T-helper 2 cell treated with Interferon-gamma antibody and Interleukin-4, amounts not matched to agents 100 ng/mL and 5 ng/mL, for 36 hours (primary cell): ENCODE results near the gene DNAH7. TPM values are rescaled to one million over a fixed set of nuclear protein-coding genes. Genes with fewer than 3 reads are reported as not detected.
"Not testable (repeated sequence)": the region's sequence is repeated elsewhere in the genome, so short reads cannot be mapped to it uniquely, and the experiment has no call there.

Experiments
- intact Hi-C: fragments of 100-400 bp; cut with micrococcal nuclease; formaldehyde crosslinking; loops from one replicate; pipeline ENCODE4 v1.15.1; 2023
- total RNA-seq: library from RNA; stranded (reverse); gene quantifications from 2 replicates; pipeline ENCODE4 v1.2.3, GENCODE V29; 2022

DNAH7 gene
- 0.11 TPM in 1 of 2 replicates, not detected in the other for total RNA-seq

GRCh38 chr2:196068271-196069209 lies at the start of gene DNAH7:
Gene DNAH7, minus strand, starts transcription at chr2:196068837. Its CDS starts 126 bp downstream, at chr2:196068711.
- intact Hi-C loops, result loop anchor here (1.0 to 5.0 kb wide), 8 partner anchors 92 to 1521 kb away; partner anchors contain the start of gene CCDC150

- intact Hi-C loops, result no loop called here
These were observed 48.6 kb upstream of the DNAH7 start for GRCh38 chr2:196117214-196117705.

GRCh38 chr2:196113061-196113974 lies 44.7 kb upstream of the DNAH7 start:
- intact Hi-C loops, result no loop called here

GRCh38 chr2:196112418-196113034 lies 43.9 kb upstream of the DNAH7 start:
- intact Hi-C loops, result no loop called here

- intact Hi-C loops, result no loop called here
These were observed 40.0 kb upstream of the DNAH7 start for GRCh38 chr2:196108604-196109003.

GRCh38 chr2:196105951-196106350 lies 37.3 kb upstream of the DNAH7 start:
- intact Hi-C loops, result no loop called here

GRCh38 chr2:196104066-196104465 lies 35.4 kb upstream of the DNAH7 start:
- intact Hi-C loops, result no loop called here

GRCh38 chr2:196103626-196104025 lies 35.0 kb upstream of the DNAH7 start:
- intact Hi-C loops, result no loop called here

GRCh38 chr2:196101325-196101991 lies 32.8 kb upstream of the DNAH7 start:
- intact Hi-C loops, result no loop called here

GRCh38 chr2:196099916-196100315 lies 31.3 kb upstream of the DNAH7 start:
- intact Hi-C loops, result no loop called here

GRCh38 chr2:196097864-196098660 lies 29.4 kb upstream of the DNAH7 start:
- intact Hi-C loops, result no loop called here

- intact Hi-C loops, result no loop called here
These were observed 28.5 kb upstream of the DNAH7 start for GRCh38 chr2:196096982-196097745.

GRCh38 chr2:196096264-196096663 lies 27.6 kb upstream of the DNAH7 start:
- intact Hi-C loops, result no loop called here

GRCh38 chr2:196089448-196089847 lies 20.8 kb upstream of the DNAH7 start:
- intact Hi-C loops, result not testable (repeated sequence)

GRCh38 chr2:196088203-196088602 lies 19.6 kb upstream of the DNAH7 start:
- intact Hi-C loops, result no loop called here

- intact Hi-C loops, result no loop called here
These were observed 18.1 kb upstream of the DNAH7 start for GRCh38 chr2:196086517-196087368.

- intact Hi-C loops, result loop anchor here (5.0 kb wide), 1 partner anchor 49 kb away; no protein-coding TSS in a partner anchor
These were observed 15.0 kb upstream of the DNAH7 start for GRCh38 chr2:196083601-196084000.

- intact Hi-C loops, result loop anchor here (5.0 kb wide), 1 partner anchor 52 kb away; no protein-coding TSS in a partner anchor
These were observed 11.9 kb upstream of the DNAH7 start for GRCh38 chr2:196080526-196080925.
